Measurements from ENCODE around the gene SMAD6.

DNA sequence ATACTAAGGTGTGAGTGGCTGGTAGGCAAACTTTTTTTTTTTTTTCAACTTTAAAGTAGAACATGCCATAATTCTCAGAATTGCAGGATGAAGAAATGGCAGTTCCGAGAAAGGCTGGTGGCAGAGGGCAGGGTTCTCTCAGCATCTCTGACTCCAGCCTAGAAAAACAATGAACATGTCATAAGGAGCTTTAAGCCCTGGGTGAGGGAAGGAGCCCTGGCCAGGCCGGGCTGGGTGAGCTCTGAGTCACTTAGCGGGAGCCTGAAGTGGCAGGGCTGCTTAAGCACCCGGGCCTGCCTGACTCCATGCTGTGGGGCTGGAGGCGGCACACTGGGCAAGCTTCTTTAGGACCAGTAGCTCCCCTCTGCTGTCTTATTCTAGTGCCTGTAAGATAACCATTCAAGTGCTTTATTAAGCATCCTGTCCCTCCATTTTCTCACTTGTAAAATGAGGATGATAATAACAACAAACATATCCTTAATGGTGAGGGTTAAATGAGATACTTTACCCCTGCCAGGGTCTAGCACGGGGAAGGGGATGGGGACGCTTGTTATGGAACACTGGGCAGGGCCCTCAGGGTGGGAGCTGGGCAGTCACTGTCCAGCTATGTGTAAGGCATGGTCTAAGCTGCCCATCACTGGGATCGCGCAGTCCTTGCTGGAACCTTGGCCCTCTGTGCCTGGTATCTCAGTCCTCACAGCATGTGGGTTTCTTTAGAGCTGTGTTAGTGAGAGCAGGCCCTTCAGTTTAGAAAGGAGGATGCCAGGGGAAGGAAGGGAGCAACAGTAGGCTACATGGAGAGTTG, 18.4 kb downstream of the SMAD6 start:
- TF ChIP-seq ATF3 (IDR thresholded peaks at IDR 0.05) (no peak), RAD21 (IDR thresholded peaks at IDR 0.05; ENCODE audit: low read depth) (no peak), YY1 (IDR thresholded peaks at IDR 0.05; ENCODE audit: extremely low read depth, insufficient replicate concordance, low read depth, low read length) (no peak), POLR2AphosphoS5 (IDR thresholded peaks at IDR 0.05; ENCODE audit: low read depth, low read length) (no peak), MAX (IDR thresholded peaks at IDR 0.05) (no peak), EZH2phosphoT487 (IDR thresholded peaks at IDR 0.05; ENCODE audit: borderline replicate concordance) (no peak), POLR2A (IDR thresholded peaks at IDR 0.05; ENCODE audit: borderline replicate concordance, extremely low read depth, insufficient read depth, insufficient read length) (no peak), EZH2 (IDR thresholded peaks at IDR 0.05) (no peak), ZNF274 (IDR thresholded peaks at IDR 0.05; ENCODE audit: low read depth, low read length) (no peak), TCF7L2 (IDR thresholded peaks at IDR 0.05; ENCODE audit: borderline replicate concordance, extremely low read depth, insufficient read depth, insufficient read length) (no peak), CEBPB (IDR thresholded peaks at IDR 0.05; ENCODE audit: low read depth) (no peak), SP1 (IDR thresholded peaks at IDR 0.05; ENCODE audit: low read depth) (no peak), EGR1 (IDR thresholded peaks at IDR 0.05; ENCODE audit: low read depth) (no peak)
- TF ChIP-seq, protein P1, sequence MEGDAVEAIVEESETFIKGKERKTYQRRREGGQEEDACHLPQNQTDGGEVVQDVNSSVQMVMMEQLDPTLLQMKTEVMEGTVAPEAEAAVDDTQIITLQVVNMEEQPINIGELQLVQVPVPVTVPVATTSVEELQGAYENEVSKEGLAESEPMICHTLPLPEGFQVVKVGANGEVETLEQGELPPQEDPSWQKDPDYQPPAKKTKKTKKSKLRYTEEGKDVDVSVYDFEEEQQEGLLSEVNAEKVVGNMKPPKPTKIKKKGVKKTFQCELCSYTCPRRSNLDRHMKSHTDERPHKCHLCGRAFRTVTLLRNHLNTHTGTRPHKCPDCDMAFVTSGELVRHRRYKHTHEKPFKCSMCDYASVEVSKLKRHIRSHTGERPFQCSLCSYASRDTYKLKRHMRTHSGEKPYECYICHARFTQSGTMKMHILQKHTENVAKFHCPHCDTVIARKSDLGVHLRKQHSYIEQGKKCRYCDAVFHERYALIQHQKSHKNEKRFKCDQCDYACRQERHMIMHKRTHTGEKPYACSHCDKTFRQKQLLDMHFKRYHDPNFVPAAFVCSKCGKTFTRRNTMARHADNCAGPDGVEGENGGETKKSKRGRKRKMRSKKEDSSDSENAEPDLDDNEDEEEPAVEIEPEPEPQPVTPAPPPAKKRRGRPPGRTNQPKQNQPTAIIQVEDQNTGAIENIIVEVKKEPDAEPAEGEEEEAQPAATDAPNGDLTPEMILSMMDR (IDR thresholded peaks at IDR 0.05 in 2 of 3, conservative IDR thresholded peaks at IDR 0.05 in 1 of 3; ENCODE audit: borderline replicate concordance in 1 of 3, insufficient read depth in 1 of 3, low read depth in 2 of 3, low read length in 2 of 3), result no peak

All from HCT116 (cell line).